ENCODE data around the gene MRPS12. TPM values are rescaled to one million over a fixed set of nuclear protein-coding genes. Genes with fewer than 3 reads are reported as not detected.

Gene MRPS12
- total and polyA plus RNA-seq, 2 of the 13 experiments (the other 11 are each of a cell fraction or from before 2014, with no cell fraction given) = 27.5 to 54.8 TPM

GRCh38 chr19:38899447-38900201 lies 31.1 kb upstream of the MRPS12 start, which contains the start of the genes NFKBIB and SIRT2 (continued):
- no peak for TF ChIP-seq ZBTB49 (CRISPR knock-in tag; IDR thresholded peaks at IDR 0.05; ENCODE audit: borderline replicate concordance)
- no peak for TF ChIP-seq ZFP41 (CRISPR knock-in tag; IDR thresholded peaks at IDR 0.05; ENCODE audit: borderline replicate concordance)
- TF ChIP-seq SP2 (CRISPR knock-in tag; IDR thresholded peaks at IDR 0.05) = peak; percentile 98
- TF ChIP-seq MBD4 (IDR thresholded peaks at IDR 0.05; ENCODE audit: borderline replicate concordance, low read length) = no peak
- TF ChIP-seq, protein P1, sequence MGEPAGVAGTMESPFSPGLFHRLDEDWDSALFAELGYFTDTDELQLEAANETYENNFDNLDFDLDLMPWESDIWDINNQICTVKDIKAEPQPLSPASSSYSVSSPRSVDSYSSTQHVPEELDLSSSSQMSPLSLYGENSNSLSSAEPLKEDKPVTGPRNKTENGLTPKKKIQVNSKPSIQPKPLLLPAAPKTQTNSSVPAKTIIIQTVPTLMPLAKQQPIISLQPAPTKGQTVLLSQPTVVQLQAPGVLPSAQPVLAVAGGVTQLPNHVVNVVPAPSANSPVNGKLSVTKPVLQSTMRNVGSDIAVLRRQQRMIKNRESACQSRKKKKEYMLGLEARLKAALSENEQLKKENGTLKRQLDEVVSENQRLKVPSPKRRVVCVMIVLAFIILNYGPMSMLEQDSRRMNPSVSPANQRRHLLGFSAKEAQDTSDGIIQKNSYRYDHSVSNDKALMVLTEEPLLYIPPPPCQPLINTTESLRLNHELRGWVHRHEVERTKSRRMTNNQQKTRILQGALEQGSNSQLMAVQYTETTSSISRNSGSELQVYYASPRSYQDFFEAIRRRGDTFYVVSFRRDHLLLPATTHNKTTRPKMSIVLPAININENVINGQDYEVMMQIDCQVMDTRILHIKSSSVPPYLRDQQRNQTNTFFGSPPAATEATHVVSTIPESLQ (CRISPR knock-in tag; conservative IDR thresholded peaks at IDR 0.05) = no peak
- TF ChIP-seq, protein P2, sequence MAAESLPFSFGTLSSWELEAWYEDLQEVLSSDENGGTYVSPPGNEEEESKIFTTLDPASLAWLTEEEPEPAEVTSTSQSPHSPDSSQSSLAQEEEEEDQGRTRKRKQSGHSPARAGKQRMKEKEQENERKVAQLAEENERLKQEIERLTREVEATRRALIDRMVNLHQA (CRISPR knock-in tag; IDR thresholded peaks at IDR 0.05) = no peak
- TF ChIP-seq SIN3B (IDR thresholded peaks at IDR 0.05; ENCODE audit: low read length) = no peak
- no peak for TF ChIP-seq KDM1A (CRISPR knock-in tag; IDR thresholded peaks at IDR 0.05)
- no peak for TF ChIP-seq KLF6 (CRISPR knock-in tag; IDR thresholded peaks at IDR 0.05)
- TF ChIP-seq, protein P3, sequence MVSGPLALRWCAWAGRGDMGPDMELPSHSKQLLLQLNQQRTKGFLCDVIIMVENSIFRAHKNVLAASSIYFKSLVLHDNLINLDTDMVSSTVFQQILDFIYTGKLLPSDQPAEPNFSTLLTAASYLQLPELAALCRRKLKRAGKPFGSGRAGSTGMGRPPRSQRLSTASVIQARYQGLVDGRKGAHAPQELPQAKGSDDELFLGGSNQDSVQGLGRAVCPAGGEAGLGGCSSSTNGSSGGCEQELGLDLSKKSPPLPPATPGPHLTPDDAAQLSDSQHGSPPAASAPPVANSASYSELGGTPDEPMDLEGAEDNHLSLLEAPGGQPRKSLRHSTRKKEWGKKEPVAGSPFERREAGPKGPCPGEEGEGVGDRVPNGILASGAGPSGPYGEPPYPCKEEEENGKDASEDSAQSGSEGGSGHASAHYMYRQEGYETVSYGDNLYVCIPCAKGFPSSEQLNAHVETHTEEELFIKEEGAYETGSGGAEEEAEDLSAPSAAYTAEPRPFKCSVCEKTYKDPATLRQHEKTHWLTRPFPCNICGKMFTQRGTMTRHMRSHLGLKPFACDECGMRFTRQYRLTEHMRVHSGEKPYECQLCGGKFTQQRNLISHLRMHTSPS (CRISPR knock-in tag; IDR thresholded peaks at IDR 0.05; ENCODE audit: low read depth) = no peak
- no peak; the same call in 1 of the 2 replicates for TF ChIP-seq TARDBP (CRISPR knock-in tag; IDR thresholded peaks at IDR 0.05)
- TF ChIP-seq SNAPC2 (CRISPR knock-in tag; IDR thresholded peaks at IDR 0.05) = no peak
- no peak for TF ChIP-seq EEA1 (CRISPR knock-in tag; IDR thresholded peaks at IDR 0.05; ENCODE audit: borderline replicate concordance)
- no peak; the same call in 1 of the 2 replicates for TF ChIP-seq ZNF691 (CRISPR knock-in tag; IDR thresholded peaks at IDR 0.05; ENCODE audit: borderline replicate concordance, low read depth)
- TF ChIP-seq, protein P4, sequence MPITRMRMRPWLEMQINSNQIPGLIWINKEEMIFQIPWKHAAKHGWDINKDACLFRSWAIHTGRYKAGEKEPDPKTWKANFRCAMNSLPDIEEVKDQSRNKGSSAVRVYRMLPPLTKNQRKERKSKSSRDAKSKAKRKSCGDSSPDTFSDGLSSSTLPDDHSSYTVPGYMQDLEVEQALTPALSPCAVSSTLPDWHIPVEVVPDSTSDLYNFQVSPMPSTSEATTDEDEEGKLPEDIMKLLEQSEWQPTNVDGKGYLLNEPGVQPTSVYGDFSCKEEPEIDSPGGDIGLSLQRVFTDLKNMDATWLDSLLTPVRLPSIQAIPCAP (CRISPR knock-in tag; IDR thresholded peaks at IDR 0.05; ENCODE audit: low read depth) = no peak
- no peak; the same call in 1 of the 2 replicates for TF ChIP-seq ZNF614 (CRISPR knock-in tag; IDR thresholded peaks at IDR 0.05; ENCODE audit: borderline replicate concordance)
- TF ChIP-seq ZNF251 (CRISPR knock-in tag; IDR thresholded peaks at IDR 0.05) = no peak
- no peak for TF ChIP-seq ZBTB37 (CRISPR knock-in tag; IDR thresholded peaks at IDR 0.05)
- TF ChIP-seq NBN (conservative IDR thresholded peaks at IDR 0.05) = no peak
- TF ChIP-seq ZNF225 (CRISPR knock-in tag; IDR thresholded peaks at IDR 0.05) = peak; percentile 87
